ENCODE measurements around the gene BCAR1.
"Not testable (repeated sequence)": the region's sequence is repeated elsewhere in the genome, so short reads cannot be mapped to it uniquely, and the experiment has no call there.

The BCAR1 gene

DNA sequence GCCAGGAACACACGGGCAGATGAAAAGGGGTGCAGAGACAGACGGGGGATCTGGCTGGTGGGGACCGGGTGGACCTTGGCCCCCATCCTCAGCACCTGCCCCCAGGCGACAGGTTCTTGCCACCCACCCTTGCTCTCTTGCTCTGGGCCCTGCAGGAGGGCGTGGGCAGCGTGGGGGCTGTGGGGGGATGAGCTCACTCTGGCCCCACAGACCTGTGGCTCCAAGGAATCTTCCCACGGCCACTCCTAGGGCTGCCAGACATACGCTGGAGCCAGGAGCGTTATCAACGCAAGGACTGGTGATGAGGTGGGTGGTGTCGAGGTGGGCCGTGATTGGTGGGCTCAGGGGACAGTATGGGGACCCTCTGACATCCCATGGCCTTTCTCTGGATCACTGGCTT, 26.3 kb downstream of the BCAR1 start:
- no peak for DNase-seq (ENCODE audit: low read depth)

DNA sequence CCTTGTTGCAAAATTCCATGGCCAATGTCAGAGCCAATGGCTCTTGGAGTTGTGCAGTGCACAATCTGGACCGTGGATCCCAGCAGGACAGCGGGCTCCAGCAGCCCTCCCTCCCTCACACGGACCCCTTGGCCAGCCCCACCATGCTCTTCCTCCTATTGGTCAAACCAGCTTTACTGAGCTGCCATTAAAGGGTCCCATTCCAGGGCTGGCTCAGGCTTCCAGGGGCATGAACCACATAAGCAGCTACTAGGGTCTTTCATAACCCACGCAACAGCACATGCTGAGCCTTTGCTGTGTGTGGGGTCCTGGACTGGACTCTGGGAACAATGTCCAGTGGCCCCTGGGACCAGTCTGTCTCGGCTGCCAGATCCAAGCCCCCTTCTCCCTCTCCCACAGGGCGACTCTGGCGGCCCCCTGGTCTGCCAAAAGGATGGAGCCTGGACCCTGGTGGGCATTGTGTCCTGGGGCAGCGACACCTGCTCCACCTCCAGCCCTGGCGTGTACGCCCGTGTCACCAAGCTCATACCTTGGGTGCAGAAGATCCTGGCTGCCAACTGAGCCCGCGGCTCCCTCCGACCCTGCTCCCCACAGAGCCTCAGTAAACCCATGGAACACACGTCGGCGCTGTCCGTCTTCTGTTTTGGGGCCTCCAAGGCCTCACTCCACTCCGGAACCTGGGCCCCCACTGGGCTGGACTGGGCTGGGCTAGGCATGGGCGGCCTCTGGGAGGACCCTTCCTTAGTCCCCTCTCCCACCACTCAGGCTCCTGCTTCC, 26.9 kb downstream of the BCAR1 start:
- DNase-seq (ENCODE audit: low read depth), result no peak

- not testable (repeated sequence) for DNase-seq (ENCODE audit: low read depth)
Observed at GRCh38 chr16:75223129-75223528, 28.3 kb downstream of the BCAR1 start.

GRCh38 chr16:75222271-75222783, 29.1 kb downstream of the BCAR1 start:
- no peak for DNase-seq (ENCODE audit: low read depth)

DNA sequence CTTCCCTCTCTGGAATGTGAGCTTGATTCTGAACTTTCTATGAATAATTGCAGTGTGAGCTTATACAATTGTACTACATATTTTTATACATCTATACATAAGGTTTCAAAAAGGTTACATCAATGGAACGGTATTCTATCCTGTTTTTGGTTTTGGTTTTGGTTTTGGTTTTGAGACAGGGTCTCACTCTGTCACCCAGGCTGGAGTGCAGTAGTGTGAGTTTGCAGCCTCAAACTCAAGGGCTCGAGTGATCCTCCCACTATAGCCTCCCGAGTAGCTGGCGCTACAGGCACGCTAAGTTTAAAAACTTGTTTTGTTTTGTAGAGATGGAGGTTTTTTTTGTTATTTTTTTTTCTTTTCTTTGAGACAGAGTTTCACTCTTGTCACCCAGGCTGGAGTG, 31.6 kb downstream of the BCAR1 start:
- no peak for DNase-seq (ENCODE audit: low read depth)

DNA sequence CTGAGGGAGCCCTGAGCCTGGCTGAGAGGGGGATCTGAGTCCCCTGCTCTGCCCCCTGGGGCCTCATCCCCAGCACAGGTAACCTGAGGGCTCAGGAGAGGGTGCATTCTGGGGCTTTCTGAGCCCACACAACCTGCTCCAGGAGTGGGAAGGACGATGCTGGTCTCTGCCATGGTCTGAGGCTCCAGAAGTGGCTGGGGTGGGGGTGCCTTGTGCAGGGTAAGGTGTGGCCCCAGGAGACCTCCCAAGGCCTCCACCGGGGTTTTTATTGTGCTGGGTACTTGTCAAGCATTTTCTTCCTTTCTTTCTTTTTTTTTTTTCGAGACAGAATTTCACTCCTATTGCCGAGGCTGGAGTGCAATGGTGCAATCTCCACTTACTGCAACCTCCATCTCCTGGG, 32.3 kb downstream of the BCAR1 start:
- DNase-seq (ENCODE audit: low read depth), result no peak

- no peak for DNase-seq (ENCODE audit: low read depth)
Observed at GRCh38 chr16:75218256-75219076, 33.0 kb downstream of the BCAR1 start, which contains the start of gene CTRB1. CTRB1 (plus strand) TSS chr16:75218988; CDS start chr16:75219008, 20 bp downstream.

GRCh38 chr16:75217389-75217851, 34.0 kb downstream of the BCAR1 start:
- DNase-seq (ENCODE audit: low read depth), result no peak

GRCh38 chr16:75216576-75216975, 34.8 kb downstream of the BCAR1 start:
- no peak for DNase-seq (ENCODE audit: low read depth)

- no peak for DNase-seq (ENCODE audit: low read depth)
Observed at GRCh38 chr16:75216127-75216526, 35.3 kb downstream of the BCAR1 start.

- DNase-seq (ENCODE audit: low read depth), result not testable (repeated sequence)
Observed at GRCh38 chr16:75211286-75211685, 40.1 kb downstream of the BCAR1 start.

GRCh38 chr16:75209944-75210343, 41.5 kb downstream of the BCAR1 start:
- DNase-seq (ENCODE audit: low read depth), result no peak

DNA sequence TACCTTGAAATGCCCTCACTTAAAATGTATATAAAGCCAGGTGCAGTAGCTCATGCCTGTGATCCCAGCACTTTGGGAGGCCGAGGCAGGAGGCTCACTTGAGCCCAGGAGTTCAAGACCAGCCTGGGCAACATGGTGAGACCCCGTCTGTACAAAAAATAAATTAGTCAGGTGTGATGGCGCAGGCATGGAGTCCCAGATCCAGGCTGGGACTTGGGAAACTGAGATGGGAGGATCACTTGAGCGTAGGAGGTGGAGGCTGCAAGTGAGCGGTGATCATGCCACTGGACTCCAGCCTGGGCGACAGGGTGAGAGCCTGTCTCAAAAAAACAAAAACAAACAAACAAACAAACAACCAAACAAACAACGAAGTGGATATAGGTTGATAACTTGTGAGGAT, 41.9 kb downstream of the BCAR1 start:
- not testable (repeated sequence) for DNase-seq (ENCODE audit: low read depth)

- DNase-seq (ENCODE audit: low read depth), result no peak
Observed at GRCh38 chr16:75208861-75209505, 42.4 kb downstream of the BCAR1 start.

DNA sequence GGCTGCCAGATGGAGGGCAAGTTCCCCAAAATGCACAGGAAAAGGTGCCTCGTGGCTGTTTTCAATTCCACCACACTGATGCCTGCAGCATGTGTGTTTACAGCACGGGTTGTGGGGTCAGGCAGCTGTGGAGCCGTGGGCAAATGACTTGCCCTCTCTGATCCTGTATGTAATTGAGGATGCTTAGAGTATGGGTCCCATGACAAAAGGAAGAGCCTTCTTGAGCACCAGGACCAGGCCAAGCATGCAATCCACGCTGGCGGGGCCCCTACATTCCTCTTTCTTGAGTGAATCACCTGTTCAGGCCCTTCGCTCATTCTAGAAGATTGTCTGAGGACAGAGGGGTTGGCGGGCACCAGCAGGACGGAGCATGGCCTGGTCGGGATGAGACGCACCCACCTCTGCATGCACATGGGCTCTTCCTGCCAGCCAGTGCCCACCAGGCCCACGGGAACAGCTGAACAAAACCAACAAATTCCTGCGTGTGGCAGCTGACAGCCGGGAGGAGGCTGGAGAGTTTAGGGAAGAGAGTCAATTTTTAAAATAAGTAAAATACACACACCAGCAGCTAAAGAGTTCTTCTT, 43.1 kb downstream of the BCAR1 start:
- DNase-seq (ENCODE audit: low read depth), result no peak

DNA sequence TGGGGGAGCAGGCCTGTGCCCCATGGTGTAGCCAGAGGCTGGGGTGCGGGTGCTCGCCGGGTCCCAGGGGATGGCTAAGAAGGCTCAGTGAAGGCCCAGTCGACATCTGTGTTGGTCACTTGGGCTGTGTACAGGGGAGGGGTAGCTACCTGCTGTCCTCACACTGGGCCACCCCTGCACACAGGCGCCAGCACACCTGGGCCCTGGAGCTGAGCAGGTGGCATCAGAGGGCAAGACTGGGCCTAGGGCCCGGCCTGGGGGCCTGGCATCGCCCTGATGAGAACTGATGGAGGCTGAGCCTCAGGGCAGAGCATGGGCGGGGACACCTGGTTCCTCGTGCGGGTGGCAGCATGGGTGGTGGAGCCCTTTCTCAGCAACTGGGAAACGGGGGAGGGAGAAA, 43.6 kb downstream of the BCAR1 start:
- DNase-seq (ENCODE audit: low read depth), result no peak

DNA sequence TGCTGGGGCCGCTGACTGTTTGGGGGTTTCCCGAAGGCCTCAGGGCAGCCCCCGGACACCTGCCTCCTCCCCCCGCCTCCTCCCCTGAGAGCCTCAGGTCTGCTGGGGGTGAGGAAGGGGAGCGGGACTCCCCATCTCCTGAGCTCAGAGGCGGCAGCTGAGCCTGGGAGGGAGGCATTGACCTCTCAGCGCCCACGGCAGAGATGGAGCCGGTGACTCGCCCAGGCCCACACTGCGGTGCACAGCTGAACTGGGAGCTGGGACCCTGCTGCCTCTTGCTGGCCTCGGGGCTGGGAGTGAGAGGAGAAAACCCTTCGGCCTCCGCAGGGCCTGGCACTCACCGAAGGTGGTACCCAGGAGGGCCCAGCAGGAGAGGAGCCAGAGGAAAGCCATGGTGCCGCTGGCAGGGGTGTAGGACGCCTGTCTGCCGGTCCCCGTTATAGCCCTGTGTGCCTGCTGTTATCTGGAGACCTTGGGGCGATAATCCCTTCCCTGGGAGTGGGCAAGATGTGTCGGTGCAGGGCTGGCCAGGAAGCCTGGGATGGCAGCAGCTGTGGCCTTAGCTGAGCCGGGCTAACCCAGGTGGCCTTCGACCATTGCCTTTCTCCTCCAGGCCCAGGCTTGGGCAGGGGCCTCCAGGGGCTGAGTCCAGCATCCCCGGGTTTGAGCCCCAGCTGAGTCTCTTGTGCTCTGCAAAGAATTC, 44.5 kb downstream of the BCAR1 start, which contains the start of gene CTRB2:
Gene CTRB2, minus strand, starts transcription at position 413 of the 703 bp plus-strand sequence. Its CDS starts 20 bp downstream, at position 393.
- no peak for DNase-seq (ENCODE audit: low read depth)

- DNase-seq (ENCODE audit: low read depth), result not testable (repeated sequence)
Observed at GRCh38 chr16:75205961-75206748, 45.3 kb downstream of the BCAR1 start.

GRCh38 chr16:75205438-75205837, 46.0 kb downstream of the BCAR1 start:
- DNase-seq (ENCODE audit: low read depth), result not testable (repeated sequence)

DNA sequence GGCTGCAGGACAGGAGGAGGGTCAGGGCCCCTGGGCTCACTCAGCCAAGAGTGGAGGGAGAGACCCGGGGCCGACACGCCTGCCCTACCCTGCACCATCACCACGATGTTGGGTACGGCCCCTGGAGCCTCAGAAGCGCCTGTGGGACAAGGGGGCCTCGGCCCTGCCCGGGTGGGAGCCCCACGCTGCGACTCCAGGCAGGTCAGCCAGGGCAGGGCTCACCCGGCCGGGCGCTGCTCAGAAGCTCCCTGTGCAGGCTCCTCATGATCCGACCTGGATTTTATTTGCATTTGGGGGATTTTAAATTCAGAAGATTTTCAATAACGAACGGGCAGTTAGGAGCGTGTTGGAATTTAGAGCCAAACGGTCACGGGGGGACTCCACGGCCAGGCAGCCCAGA, 46.5 kb downstream of the BCAR1 start:
- not testable (repeated sequence) for DNase-seq (ENCODE audit: low read depth)

All from T-helper 22 cell (primary cell).